Measurements from ENCODE around the gene KCNE4. TPM values are rescaled to one million over a fixed set of nuclear protein-coding genes. Genes with fewer than 3 reads are reported as not detected.

The KCNE4 gene
- total RNA-seq, 1 donor from 2014 or later, result 0.27 TPM

GRCh38 chr2:223082706-223083105 is 30.7 kb downstream of the KCNE4 start:
- no peak overlapping the region for H3K9ac ChIP-seq (ENCODE audit: low read length)
- Mint-ChIP-seq H3K4me3 (ENCODE audit: unreplicated experiment) (no peak overlapping the region), H3K27me3 (ENCODE audit: low read depth, unreplicated experiment) (no peaks in the 10 kb centered on the region), H3K4me1 (ENCODE audit: low read depth, unreplicated experiment) (peaks cover 19% of the 10 kb centered on the region), H3K27ac (ENCODE audit: unreplicated experiment) (no peak overlapping the region), H3K36me3 (ENCODE audit: low read depth, unreplicated experiment) (no peaks in the 10 kb centered on the region), H3K9me3 (ENCODE audit: unreplicated experiment) (peaks cover 4% of the 10 kb centered on the region)
- no peak overlapping the region for H3K4me2 ChIP-seq (ENCODE audit: low read length)
- FAIRE-seq (no peak), DNase-seq (ENCODE audit: low read depth) (no peak)
- H3K4me1 ChIP-seq (ENCODE audit: insufficient read depth, low read length), result no peaks in the 10 kb centered on the region
- no peak overlapping the region for H3K27ac ChIP-seq (ENCODE audit: low read depth, low read length)
- no peak overlapping the region for H3K4me3 ChIP-seq (ENCODE audit: insufficient read depth, low read depth, low read length)
- no peak overlapping the region for H2AFZ ChIP-seq (ENCODE audit: low read depth, low read length)
- H3K79me2 ChIP-seq (ENCODE audit: insufficient read depth, low read length), result no peaks in the 10 kb centered on the region
- H3K9me3 ChIP-seq (ENCODE audit: insufficient read depth, low read depth, low read length), result no peaks in the 10 kb centered on the region
- no peaks in the 10 kb centered on the region for H3K27me3 ChIP-seq (ENCODE audit: insufficient read depth, low read length)
- H4K20me1 ChIP-seq (ENCODE audit: insufficient read depth, low read length), result no peaks in the 10 kb centered on the region
- H3K36me3 ChIP-seq (ENCODE audit: insufficient read depth, low read length), result no peaks in the 10 kb centered on the region
- TF ChIP-seq CTCF (IDR thresholded peaks at IDR 0.05; ENCODE audit: insufficient read depth, low read depth, low read length), result no peak
- TF ChIP-seq EZH2 (IDR thresholded peaks at IDR 0.05; ENCODE audit: insufficient read depth, low read length), result no peak

GRCh38 chr2:223083402-223084070 is 31.5 kb downstream of the KCNE4 start:
- Mint-ChIP-seq H3K27ac (ENCODE audit: unreplicated experiment) (no peak overlapping the region), H3K4me1 (ENCODE audit: low read depth, unreplicated experiment) (peaks cover 17% of the 10 kb centered on the region)
- no peaks in the 10 kb centered on the region for H3K4me1 ChIP-seq (ENCODE audit: insufficient read depth, low read length)

More at GRCh38 chr2:223083402-223084070, 31.5 kb downstream of the KCNE4 start:
- no peaks in the 10 kb centered on the region for H3K27me3 Mint-ChIP-seq (ENCODE audit: low read depth, unreplicated experiment)
- Histone ChIP-seq H4K20me1 (ENCODE audit: insufficient read depth, low read length) (no peaks in the 10 kb centered on the region), H3K9ac (ENCODE audit: low read length) (no peak overlapping the region), H3K27ac (ENCODE audit: low read depth, low read length) (no peak overlapping the region), H2AFZ (ENCODE audit: low read depth, low read length) (no peak overlapping the region), H3K36me3 (ENCODE audit: insufficient read depth, low read length) (no peaks in the 10 kb centered on the region), H3K9me3 (ENCODE audit: insufficient read depth, low read depth, low read length) (no peaks in the 10 kb centered on the region), H3K4me2 (ENCODE audit: low read length) (no peak overlapping the region), H3K27me3 (ENCODE audit: insufficient read depth, low read length) (no peaks in the 10 kb centered on the region), H3K4me3 (ENCODE audit: insufficient read depth, low read depth, low read length) (no peak overlapping the region), H3K79me2 (ENCODE audit: insufficient read depth, low read length) (no peaks in the 10 kb centered on the region)
- no peaks in the 10 kb centered on the region for H3K36me3 Mint-ChIP-seq (ENCODE audit: low read depth, unreplicated experiment)
- DNase-seq (ENCODE audit: low read depth) (peak; percentile 74), FAIRE-seq (no peak)
- no peak for TF ChIP-seq CTCF (IDR thresholded peaks at IDR 0.05; ENCODE audit: insufficient read depth, low read depth, low read length)
- TF ChIP-seq EZH2 (IDR thresholded peaks at IDR 0.05; ENCODE audit: insufficient read depth, low read length), result no peak
- no peak overlapping the region for H3K4me3 Mint-ChIP-seq (ENCODE audit: unreplicated experiment)
- peaks cover 4% of the 10 kb centered on the region for H3K9me3 Mint-ChIP-seq (ENCODE audit: unreplicated experiment)
